ENCODE data around the gene TPSG1.
"Not testable (repeated sequence)": the region's sequence is repeated elsewhere in the genome, so short reads cannot be mapped to it uniquely, and the experiment has no call there.

Gene TPSG1

DNA sequence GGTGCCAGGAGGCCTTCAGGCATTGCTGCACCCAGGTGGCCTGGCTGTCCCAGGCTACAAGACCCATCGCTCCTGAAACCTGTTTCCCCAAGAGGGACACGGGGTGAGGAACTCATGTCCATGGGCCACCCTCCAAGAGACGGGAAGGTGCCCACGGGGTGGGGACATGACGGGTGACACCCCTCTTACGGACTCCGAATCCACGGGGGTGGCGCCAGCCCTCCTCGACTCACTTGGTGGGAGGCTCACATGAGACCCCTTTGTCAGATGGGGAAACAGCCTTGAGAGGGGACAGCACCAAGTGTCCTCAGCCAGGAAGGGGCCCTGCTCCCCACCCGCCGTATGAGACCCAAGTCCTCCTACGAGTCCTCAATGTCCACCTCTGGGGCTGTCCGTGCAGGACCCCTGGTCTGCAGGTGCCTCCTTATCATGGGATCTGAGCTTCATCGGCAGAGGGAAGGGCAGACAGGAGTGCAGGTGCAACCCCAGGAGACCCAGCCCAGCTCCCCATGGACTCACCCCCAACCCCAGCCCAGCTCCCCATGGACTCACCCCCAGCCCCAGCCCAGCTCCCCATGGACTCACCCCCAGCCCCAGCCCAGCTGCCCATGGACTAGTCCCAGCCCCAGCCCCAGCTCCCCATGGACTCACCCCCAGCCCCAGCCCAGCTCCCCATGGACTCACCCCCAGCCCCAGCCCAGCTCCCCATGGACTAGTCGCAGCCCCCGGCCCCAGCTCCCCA is 5.6 kb upstream of the TPSG1 start:
- ATAC-seq, DNase-seq: not testable (repeated sequence)

DNA sequence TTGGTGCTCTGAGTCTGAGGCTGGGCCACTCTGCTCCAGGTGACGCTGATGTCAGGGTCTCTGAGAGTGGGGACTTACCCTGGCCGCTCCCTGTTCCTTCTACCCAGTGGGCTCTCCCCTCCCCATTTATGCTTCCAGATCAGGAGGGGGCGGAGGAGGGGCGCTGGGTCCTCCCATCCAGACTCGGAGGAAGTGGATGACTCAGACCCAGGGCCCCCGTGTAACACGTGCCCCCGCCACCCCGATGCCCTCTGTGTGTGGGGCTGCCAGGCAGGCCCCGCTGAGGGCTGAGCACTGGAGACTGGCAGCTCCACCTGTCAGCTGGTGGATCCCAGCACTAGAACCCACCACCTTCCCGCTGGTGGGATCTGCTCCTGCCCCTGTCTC is 5.0 kb upstream of the TPSG1 start, which contains the start of gene TPSB2:
Gene TPSB2 (minus strand): TSS at position 101 of the 387 bp plus-strand sequence. CDS start 233 bp downstream, outside the sequence.
- DNase-seq, ATAC-seq: not testable (repeated sequence)

DNA sequence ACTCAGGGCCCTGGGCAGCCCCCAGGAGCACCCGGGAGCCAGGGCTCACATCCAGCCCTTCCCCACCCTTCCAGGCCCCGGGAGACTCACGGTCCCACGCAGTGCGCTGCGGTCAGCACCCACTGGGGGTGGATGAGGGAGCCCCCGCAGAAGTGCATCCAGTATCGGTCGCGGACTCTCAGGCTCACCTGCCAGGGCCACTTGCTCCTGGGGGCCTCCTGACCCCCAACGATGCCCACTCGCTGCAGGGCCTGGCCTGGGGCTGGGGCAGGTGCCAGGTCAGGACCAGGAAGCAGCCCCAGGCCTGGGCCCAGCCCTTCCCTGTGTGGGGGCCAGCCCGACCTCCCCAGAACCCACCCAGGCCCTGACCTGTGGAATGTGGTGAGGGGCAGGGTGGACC is 4.4 kb upstream of the TPSG1 start:
- not testable (repeated sequence) for DNase-seq, ATAC-seq

DNA sequence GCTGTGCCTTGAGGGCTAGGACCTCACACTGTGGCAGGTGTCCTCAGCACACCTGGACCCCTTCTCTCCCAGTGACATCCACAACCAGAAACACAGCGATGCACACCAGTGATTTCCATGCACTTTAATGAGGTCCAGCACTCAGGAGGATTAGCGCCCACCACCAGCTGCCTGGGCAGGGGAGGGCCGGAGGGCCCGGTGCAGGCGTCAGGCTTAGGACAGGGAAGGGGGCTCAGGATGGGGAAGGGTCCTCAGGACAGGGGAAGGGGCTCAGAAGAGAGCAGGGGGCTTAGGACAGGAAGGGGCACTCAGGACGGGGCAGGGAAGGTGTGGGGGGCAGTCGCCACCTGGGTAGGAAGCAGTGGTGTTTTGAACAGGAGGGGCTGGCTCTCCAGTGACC is 3.2 kb upstream of the TPSG1 start:
- not testable (repeated sequence) for ATAC-seq

DNA sequence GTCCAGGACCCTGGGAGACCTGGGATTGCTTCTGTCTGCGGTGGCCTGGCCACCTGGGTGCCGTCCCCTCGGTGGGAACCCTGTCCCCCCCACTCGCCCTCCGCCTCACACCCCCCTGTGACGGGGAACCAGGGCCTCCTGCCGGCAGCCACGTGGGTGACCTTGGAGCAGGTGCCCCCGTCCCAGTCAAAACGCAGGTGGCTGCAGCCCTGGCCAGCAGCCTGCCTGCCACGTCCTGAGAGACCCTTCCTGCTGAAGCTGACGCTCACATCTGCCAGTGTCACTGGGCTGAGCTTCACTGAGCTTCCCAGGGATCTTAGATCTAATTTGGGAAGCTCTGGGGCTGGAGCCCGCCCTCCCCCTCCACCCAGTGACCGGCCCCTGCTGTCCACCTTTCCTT is 1.6 kb upstream of the TPSG1 start:
- not testable (repeated sequence) for DNase-seq, ATAC-seq

More for the DNA sequence above, 3.2 kb upstream of the TPSG1 start:
- DNase-seq: not testable (repeated sequence)

DNA sequence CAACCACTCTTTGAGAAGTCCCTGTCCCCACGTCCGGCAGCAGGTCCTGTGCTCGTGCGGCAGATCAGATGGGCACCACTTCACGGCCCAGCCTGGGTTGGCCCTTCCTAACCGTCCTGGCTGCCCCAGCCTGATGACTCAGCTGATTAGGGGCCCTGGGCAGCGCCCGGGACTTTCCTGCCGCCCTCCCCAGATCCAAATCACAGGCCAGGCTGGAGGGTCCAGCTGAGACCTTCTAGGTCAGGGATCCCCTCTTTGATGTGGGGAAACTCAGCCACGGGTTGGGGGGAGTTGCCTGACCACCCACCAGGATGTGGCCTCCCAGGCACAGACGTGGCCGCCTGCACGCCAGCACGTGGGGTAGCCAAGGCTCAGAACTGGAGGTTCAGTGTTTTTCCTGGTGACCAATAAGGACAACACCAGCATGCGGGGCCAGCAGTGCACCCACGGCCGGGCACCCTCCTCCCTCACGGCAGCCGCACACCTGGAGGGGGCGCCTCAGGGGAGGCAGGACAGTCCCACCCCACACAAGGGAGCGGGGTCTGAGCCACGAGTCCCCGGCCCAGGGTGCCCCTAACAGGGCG is 752 bp upstream of the TPSG1 start:
- not testable (repeated sequence) for ATAC-seq

DNA sequence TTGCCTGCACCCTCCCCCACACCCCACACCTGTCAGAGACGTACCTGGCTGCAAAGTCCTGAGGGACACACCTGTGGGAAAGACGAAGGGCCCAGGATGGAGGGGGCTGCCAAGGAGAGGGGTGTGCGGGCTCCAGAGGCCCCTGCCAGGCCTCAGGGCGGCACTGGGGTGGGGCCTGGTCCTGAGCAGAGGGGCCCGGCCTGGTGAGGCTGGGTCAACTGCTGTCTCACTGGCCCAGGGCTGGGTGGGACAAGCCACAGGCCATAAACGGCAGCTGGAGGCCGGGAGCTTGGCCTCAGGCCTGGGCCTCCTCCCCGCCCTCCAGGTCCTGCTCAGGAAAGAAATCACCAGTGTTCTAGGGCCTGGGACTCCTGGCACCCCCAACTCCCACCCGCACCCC is 510 bp downstream of the TPSG1 start:
- ATAC-seq (no peak), DNase-seq (no peak)

More for the DNA sequence above, 752 bp upstream of the TPSG1 start:
- not testable (repeated sequence) for DNase-seq

DNA sequence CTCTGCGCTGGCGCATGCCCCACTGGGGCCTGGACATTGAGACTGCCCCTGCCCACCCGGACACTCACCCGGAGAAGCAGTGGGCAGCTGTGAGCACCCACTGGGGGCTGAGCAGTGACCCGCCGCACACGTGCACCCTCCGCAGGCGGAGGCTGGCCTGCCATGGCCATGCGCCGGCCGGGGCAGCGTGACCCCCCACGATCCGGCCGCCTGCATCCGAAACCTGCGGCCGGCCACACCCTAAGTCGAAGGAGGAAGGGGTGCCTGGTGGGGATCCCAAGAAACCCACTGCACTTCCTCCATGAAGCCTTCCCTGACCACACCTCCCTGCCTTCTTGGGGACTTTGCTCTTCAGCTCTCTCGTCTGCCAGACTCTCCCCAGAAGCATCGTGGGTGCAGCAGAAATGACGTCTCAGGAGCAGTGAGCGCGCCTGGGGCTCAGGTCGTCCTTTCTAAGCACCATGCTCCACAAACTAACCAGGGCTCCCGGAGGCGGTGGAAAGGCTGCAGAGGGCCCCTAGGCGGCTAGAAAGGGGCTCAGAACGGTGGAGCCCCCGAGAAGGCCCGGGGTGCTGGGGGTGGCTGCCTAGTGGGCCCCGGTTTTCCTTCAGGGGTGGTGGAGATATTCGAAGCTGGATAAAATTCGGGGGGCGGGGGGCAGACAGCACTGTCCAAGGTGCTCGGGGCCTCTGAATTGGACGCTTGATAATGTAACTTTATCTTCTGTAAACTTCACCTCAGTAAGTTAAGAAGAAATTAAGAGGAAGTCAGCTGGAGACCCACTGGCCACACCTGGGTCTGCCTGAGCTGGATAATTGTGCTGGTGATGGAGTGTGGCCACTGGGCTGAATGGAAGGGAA is 1.5 kb downstream of the TPSG1 start:
- DNase-seq: no peak
- ATAC-seq: no peak

DNA sequence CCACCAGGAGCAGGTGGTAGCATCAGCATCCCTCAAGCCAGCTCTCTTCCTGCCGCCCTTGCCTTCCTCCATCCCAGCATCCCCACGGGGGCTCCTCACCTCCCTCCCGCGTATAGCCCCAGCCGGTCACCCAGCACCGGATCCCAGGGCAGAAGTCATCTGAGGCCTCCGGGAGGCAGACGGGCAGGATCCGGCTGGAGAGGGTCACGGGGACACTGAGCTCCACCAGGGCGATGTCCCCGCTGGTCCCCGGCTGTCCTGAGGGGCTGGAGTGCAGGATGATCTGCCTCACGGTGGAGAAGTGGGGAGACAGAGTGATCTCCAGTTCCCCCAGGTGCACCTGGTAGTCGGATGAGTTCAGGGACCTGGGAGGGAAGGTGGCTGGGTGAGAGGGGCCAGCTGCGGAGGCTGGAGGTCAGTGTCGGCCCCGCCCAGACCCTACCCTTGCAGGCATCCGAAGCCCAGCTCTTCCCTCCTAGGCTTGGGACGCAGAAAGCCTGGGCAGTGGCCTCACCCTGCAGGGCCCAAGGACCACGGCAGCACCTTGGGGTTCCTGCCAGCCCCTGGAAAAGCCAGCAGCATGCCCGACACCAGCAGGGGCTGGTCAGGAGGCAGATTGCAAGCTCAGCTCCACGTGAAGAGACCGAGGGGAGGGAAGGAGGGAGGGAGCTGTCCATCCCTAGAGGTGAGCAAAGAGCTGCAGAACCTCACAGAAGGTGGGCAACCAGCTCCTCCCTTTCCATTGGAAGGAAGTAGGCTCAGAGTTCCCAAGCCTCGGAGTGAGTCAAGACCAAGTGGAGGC is 2.3 kb downstream of the TPSG1 start:
- no peak for ATAC-seq
- DNase-seq: no peak

DNA sequence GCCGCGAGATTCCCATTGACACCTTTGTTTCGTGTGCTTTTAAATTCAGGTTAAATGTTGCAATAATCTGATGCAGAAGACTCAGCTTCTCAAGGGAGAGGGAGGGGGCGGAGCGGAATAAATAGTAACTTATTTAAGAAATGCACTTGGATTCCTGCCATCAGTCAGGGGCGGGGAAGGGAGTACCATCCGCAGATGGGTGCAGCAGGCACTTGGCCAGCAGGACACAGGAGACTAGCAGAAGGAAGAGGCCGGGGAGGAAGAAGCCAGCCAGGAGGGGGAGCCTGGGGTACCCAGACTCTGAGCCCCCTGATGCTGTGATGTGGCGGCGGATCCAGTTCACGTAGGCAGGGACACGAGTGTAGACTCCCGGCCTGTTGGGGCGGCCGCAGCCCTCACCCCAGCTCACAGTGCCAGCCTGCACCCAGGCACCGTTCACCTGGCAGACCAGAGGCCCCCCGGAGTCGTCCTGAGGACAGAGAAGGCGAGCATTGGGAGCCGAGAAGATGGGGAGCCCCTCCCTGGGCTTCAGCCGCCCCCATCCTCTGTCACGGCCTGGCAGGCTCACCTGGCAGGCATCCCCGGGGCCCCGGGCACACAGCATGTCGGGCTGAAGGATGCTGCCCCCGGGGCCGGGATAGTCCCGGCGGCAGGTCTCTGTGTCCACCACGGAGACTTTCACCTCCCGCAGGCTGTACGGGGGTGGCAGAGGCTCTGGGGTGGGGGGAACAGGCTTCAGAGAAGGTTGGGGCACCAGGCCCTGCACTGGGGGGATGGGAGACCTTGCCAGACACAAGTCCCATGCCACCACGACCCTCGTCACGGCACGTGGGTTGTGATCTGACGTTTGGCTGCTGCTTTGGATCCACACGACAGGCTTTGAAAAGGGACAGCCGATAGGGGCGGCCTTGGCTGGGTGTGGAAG is 3.2 kb downstream of the TPSG1 start:
- no peak for ATAC-seq
- DNase-seq: no peak

DNA sequence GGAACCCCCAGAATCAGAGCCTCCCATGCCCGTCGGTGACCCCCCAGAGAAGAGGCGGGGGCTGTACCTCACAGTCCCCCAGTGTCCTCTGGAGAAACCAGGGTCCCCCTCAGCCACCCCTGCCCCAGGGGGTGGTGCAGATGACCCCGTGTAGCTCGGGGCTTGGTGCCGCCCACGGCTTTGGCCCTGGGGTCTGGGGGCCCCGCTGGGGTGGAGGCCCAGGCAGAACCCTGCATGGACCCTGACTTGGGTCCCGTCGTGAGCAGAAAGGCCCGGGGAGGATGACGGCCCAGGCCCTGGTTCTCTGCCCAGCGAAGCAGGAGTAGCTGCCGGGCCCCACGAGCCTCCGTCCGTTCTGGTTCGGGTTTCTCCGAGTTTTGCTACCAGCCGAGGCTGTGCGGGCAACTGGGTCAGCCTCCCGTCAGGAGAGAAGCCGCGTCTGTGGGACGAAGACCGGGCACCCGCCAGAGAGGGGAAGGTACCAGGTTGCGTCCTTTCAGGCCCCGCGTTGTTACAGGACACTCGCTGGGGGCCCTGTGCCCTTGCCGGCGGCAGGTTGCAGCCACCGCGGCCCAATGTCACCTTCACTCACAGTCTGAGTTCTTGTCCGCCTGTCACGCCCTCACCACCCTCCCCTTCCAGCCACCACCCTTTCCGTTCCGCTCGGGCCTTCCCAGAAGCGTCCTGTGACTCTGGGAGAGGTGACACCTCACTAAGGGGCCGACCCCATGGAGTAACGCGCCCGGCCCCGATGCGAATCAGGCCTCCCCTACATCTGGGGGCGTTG is 4.0 kb downstream of the TPSG1 start:
- no peak for DNase-seq
- no peak for ATAC-seq

DNA sequence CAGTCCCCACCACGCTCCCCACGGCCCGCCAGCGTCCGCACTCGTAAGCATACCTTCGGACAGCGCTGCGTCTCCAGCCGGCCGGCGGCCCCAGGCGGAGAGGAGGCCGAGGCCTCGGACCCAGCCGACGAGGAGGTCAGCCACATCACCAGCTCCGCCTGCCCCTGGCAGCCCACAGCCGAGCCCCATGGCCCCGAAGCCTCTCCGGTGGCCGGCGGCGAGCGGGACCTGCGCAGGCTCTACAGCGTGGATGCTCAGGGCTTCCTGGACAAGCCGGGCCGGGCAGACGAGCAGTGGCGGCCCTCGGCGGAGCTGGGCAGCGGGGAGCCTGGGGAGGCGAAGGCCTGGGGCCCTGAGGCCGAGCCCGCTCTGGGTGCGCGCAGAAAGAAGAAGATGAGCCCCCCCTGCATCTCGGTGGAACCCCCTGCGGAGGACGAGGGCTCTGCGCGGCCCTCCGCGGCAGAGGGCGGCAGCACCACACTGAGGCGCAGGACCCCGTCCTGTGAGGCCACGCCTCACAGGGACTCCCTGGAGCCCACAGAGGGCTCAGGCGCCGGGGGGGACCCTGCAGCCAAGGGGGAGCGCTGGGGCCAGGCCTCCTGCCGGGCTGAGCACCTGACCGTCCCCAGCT is 4.9 kb downstream of the TPSG1 start:
- no peak for ATAC-seq
- DNase-seq: no peak

DNA sequence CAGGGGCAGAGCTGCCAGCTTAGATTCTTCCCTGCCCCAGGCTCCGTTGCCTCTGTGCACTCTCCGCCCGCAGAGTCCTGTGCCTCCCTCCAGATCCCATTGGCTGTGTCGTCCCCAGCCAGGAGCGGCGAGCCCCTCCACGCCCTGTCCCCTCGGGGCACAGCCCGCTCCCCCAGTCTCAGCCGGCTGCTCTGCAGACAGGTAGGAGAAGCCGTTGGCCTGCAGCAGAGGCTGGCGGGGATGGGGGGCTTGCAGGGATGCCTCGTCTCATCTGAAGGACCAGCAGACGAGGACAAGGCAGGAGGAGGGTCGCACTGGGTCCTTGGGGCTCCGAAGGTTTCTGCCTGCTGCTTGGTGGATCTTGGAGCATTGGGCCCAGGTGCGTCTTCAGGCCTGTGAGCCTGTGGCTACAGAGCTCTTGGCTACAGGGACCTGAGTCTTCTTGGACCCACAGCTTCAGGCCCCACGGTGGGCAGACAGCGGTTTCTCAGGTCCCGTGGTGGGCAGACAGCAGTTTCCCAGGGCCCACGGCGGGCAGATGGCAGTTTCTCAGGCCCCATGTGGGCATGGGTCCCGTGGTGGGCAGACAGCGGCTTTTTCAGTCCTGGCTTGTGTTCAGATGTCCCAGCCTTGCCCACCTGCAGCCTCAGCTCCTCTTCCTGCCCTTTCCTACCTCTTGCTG is 6.0 kb downstream of the TPSG1 start:
- DNase-seq: no peak
- ATAC-seq: no peak

DNA sequence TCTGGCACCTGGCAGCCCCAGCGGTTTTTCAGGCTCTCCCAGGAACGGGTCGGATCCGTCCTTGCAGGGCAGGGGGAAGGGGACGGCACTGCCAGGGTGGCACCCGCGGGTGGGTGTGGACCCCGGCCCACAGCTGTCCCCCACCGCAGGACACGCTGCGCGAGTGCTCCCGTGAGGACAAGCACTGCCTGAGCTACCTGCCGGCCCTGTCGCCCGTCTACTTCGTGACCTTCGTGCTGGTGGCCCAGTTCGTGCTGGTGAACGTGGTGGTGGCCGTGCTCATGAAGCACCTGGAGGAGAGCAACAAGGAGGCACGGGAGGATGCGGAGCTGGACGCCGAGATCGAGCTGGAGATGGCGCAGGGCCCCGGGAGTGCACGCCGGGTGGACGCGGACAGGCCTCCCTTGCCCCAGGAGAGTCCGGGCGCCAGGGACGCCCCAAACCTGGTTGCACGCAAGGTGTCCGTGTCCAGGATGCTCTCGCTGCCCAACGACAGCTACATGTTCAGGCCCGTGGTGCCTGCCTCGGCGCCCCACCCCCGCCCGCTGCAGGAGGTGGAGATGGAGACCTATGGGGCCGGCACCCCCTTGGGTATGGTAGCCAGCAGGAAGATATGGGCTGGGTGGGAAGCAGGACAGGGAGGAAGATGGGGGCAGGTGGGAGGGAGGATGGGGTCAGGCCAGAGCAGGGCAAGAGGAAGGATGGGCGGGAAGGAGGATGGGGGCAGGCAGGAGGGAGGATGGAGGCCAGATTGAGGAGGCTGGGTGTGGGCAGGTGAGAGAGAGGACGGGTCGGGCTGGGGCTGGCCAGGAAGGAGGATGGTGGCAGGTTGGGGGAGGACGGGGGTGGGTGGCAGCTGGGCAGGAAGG is 6.8 kb downstream of the TPSG1 start:
- ATAC-seq (no peak), DNase-seq (no peak)

DNA sequence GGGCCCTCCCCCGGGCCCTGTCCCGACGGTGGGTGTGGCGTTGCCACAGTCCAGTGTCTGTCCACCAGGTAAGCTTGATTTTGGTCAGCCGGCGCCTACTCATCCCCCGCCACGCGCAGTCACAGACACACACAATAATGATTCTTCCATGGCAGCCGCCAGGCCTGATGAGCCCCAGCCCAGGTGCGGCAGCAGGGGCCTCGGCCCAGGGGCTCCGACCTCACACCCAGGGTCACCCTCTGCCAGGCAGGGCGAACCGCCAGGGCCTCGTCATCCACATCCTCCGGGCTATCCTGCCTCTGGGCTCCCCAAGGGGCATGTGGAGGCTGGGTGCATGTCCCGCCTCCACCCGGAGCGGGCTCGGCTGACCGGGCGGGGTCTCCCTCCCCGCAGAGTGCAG is 7.5 kb downstream of the TPSG1 start:
- ATAC-seq: no peak
- no peak for DNase-seq

DNA sequence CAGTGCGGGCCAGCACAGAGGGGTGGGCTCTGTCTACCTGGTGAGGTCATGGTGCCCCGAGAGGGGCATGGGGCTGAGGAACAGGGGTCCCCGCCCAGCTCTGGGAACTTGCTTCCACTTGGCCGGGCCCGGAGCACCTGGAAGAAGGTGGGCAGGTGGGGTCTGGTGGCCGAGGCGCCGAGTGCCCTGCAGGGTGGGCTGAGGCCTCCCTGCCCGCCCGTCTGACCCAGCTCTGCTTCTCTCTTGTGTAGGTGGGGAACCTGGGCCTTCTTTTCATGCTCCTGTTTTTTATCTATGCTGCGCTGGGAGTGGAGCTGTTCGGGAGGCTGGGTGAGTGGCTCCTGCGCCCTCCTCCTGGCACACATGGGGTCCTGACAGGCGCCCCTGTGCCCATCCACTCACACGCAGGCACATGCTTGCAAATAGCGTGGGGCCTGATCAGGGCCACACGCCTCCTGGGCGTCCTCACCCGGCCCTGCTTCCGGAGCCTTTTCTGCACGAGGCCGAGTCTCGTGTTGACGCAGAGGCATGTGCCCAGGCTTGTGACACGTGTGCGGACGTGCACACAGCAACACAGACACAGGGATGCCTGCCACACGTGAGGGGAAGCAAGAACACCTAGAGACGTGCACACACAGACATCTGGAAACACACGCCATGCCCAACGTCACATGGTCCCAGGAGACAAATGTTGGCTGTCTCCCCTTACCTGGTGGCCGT is 8.2 kb downstream of the TPSG1 start:
- no peak for ATAC-seq
- DNase-seq: no peak

DNA sequence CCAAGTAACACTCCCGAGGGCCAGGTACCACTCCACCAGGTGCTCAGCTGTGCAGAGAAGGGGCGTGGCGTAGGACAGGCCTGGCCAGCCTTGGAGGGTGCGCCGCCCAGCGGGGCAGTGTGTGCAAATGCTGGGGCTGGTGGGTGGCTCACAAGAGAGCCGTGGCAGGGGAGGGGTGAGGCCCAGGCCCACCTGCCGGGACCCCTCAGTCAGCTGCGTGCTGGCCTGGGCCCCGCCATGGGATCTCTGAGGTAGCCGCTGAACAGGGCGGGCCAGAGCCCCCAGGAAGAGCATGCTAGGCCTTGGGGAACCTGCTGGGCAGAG is 8.8 kb downstream of the TPSG1 start:
- no peak for DNase-seq
- ATAC-seq: no peak

All from stimulated activated naive CD8-positive, alpha-beta T cell treated with anti-CD3 and anti-CD28 coated beads, Interleukin-15, Interleukin-2, amounts not matched to agents 100 U/mL and 50 U/mL, for 24 hours (primary cell).